Measurements from ENCODE around the gene EPPIN. TPM values are rescaled to one million over a fixed set of nuclear protein-coding genes. Genes with fewer than 3 reads are reported as not detected.
A peak's percentile ranks its signal among the peaks of the same experiment; 100 is the strongest.
"Not testable (repeated sequence)": the region's sequence is repeated elsewhere in the genome, so short reads cannot be mapped to it uniquely, and the experiment has no call there.

EPPIN gene
- not detected in 2 replicates for total RNA-seq

- no peak for DNase-seq
These were observed at the start of gene EPPIN for GRCh38 chr20:45547206-45547770. EPPIN (minus strand) TSS chr20:45547401; CDS start chr20:45547357, 44 bp downstream.

GRCh38 chr20:45595235-45595634 is 48.0 kb upstream of the EPPIN start:
- no peak for DNase-seq

GRCh38 chr20:45593498-45593897 is 46.3 kb upstream of the EPPIN start:
- no peak for DNase-seq

GRCh38 chr20:45592574-45593189 is 45.5 kb upstream of the EPPIN start:
- DNase-seq = peak; percentile 53

GRCh38 chr20:45589725-45590124 is 42.5 kb upstream of the EPPIN start:
- no peak for DNase-seq

- no peak for DNase-seq
These were observed 41.6 kb upstream of the EPPIN start for GRCh38 chr20:45588800-45589199.

GRCh38 chr20:45585986-45586385 is 38.8 kb upstream of the EPPIN start:
- not testable (repeated sequence) for DNase-seq

- not testable (repeated sequence) for DNase-seq
These were observed 37.1 kb upstream of the EPPIN start for GRCh38 chr20:45584294-45584693.

GRCh38 chr20:45583502-45583901 is 36.3 kb upstream of the EPPIN start:
- DNase-seq = no peak

- no peak for DNase-seq
These were observed 34.5 kb upstream of the EPPIN start for GRCh38 chr20:45581702-45582101.

GRCh38 chr20:45579184-45579583 is 32.0 kb upstream of the EPPIN start, which contains the start of gene WFDC8:
WFDC8 (minus strand) TSS chr20:45579284; CDS start chr20:45579247, 37 bp downstream.
- DNase-seq = no peak

GRCh38 chr20:45578231-45578630 is 31.0 kb upstream of the EPPIN start:
- DNase-seq = no peak

GRCh38 chr20:45576995-45577394 is 29.8 kb upstream of the EPPIN start:
- DNase-seq = no peak

- no peak for DNase-seq
These were observed 28.7 kb upstream of the EPPIN start for GRCh38 chr20:45575931-45576330.

- DNase-seq = not testable (repeated sequence)
These were observed 22.4 kb upstream of the EPPIN start for GRCh38 chr20:45569650-45570049.

GRCh38 chr20:45564760-45565276 is 17.6 kb upstream of the EPPIN start:
- DNase-seq = no peak

- DNase-seq = no peak
These were observed 8.0 kb upstream of the EPPIN start for GRCh38 chr20:45555198-45555597.

- no peak for DNase-seq
These were observed 5.3 kb upstream of the EPPIN start for GRCh38 chr20:45552456-45552855.

- DNase-seq = no peak
These were observed 3.6 kb upstream of the EPPIN start for GRCh38 chr20:45550765-45551164.

GRCh38 chr20:45548410-45548809 is 1.2 kb upstream of the EPPIN start:
- DNase-seq = no peak

- peak; percentile 7 for DNase-seq
These were observed 1.3 kb downstream of the EPPIN start for GRCh38 chr20:45545754-45546453.

GRCh38 chr20:45545351-45545750 is 1.9 kb downstream of the EPPIN start:
- DNase-seq = no peak

GRCh38 chr20:45539382-45539781 is 7.8 kb downstream of the EPPIN start, which contains the start of gene WFDC6:
WFDC6 (minus strand) TSS chr20:45539482; CDS start chr20:45539407, 75 bp downstream.
- no peak for DNase-seq
